Astrocyte of the cerebellum (primary cell): ENCODE data around the gene NPR3.

Source experiments
- DNase-seq: peaks from one replicate; pipeline ENCODE4 v3.0.0-alpha.2; 2011; ENCODE audit warnings: low read depth
- H3K4me3 ChIP-seq: 2 replicates; pipeline ENCODE4 v1.5.1; 2011; ENCODE audit warnings: mild to moderate bottlenecking, low read depth, low read length, moderate library complexity
- CTCF ChIP-seq: IDR thresholded peaks from 2 replicates; pipeline ENCODE4 v1.5.1; 2012; ENCODE audit warnings: low read length, low read depth, moderate library complexity, mild to moderate bottlenecking; ENCODE audit errors: missing control alignments
- in situ Hi-C: cut with HindIII; loops from 2 replicates; pipeline ENCODE4 v1.10.0; 2017; ENCODE audit warnings: low sequenced_read_pairs

NPR3 gene

GRCh38 chr5:32805971-32806638 lies 95.0 kb downstream of the NPR3 start:
- no peak for TF ChIP-seq CTCF
- DNase-seq = peak; percentile 23
- H3K4me3 ChIP-seq = no peak overlapping the region
- in situ Hi-C loops = no loop called here

GRCh38 chr5:32808783-32809182 lies 97.7 kb downstream of the NPR3 start:
- in situ Hi-C loops = no loop called here
- DNase-seq = no peak
- no peak for TF ChIP-seq CTCF
- H3K4me3 ChIP-seq = no peak overlapping the region

GRCh38 chr5:32810804-32811203 lies 99.7 kb downstream of the NPR3 start:
- peak; percentile 26 for DNase-seq
- no peak for TF ChIP-seq CTCF
- in situ Hi-C loops = no loop called here
- no peak overlapping the region for H3K4me3 ChIP-seq

GRCh38 chr5:32812399-32812798 lies 101.3 kb downstream of the NPR3 start:
- no peak overlapping the region for H3K4me3 ChIP-seq
- in situ Hi-C loops = no loop called here
- no peak for DNase-seq
- no peak for TF ChIP-seq CTCF

- no peak for TF ChIP-seq CTCF
- in situ Hi-C loops = no loop called here
- DNase-seq = no peak
- H3K4me3 ChIP-seq = no peak overlapping the region
Observed at GRCh38 chr5:32814141-32814540, 103.0 kb downstream of the NPR3 start.

GRCh38 chr5:32814620-32815019 lies 103.5 kb downstream of the NPR3 start:
- H3K4me3 ChIP-seq = no peak overlapping the region
- peak; percentile 80 for DNase-seq
- in situ Hi-C loops = no loop called here
- TF ChIP-seq CTCF = no peak
